ENCODE data around the gene TCHHL1. TPM values are rescaled to one million over a fixed set of nuclear protein-coding genes. Genes with fewer than 3 reads are reported as not detected.

The TCHHL1 gene
- total and polyA plus RNA-seq, 9 of the 15 experiments (the other 6 are each of a cell fraction or from before 2014, with no cell fraction given) = not detected

DNA sequence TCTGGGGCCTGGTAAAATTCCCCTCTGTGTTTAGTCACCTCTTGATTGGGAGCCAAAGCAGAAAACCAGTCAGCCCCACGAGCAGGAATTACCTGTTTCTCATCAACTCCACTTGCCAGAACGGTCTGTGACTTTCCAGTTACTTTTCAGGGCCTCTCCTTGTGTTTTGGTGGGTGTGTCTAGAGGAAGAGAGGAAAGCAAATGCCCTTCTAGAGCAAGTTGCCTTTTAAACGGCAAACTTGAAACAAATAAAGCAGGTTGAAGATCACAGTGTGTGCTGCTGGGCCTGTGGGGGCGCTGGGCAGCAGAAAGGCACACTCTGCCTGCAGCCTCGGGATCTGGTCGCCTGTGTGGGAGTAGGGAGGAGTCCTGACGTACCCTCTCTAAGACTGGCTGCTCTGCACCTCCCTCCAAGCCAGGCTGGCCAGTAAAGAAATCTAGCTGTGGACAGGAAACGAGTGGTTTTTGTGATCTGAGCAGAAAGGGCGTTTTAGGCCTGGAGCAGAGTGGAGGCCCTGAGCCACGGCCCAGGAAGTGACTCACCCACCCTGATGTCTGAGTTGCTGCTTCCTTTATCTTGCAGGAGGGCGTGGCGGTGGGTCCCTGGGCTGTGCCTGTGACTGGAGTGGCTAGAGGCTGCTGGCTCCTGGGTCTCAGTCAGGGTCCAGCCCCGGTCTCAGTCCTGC lies 41.0 kb downstream of the TCHHL1 start (continued):
- TF ChIP-seq, protein P1, sequence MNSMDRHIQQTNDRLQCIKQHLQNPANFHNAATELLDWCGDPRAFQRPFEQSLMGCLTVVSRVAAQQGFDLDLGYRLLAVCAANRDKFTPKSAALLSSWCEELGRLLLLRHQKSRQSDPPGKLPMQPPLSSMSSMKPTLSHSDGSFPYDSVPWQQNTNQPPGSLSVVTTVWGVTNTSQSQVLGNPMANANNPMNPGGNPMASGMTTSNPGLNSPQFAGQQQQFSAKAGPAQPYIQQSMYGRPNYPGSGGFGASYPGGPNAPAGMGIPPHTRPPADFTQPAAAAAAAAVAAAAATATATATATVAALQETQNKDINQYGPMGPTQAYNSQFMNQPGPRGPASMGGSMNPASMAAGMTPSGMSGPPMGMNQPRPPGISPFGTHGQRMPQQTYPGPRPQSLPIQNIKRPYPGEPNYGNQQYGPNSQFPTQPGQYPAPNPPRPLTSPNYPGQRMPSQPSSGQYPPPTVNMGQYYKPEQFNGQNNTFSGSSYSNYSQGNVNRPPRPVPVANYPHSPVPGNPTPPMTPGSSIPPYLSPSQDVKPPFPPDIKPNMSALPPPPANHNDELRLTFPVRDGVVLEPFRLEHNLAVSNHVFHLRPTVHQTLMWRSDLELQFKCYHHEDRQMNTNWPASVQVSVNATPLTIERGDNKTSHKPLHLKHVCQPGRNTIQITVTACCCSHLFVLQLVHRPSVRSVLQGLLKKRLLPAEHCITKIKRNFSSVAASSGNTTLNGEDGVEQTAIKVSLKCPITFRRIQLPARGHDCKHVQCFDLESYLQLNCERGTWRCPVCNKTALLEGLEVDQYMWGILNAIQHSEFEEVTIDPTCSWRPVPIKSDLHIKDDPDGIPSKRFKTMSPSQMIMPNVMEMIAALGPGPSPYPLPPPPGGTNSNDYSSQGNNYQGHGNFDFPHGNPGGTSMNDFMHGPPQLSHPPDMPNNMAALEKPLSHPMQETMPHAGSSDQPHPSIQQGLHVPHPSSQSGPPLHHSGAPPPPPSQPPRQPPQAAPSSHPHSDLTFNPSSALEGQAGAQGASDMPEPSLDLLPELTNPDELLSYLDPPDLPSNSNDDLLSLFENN (IDR thresholded peaks at IDR 0.05; ENCODE audit: low read depth in 2 of 2, low read length in 2 of 2) = peak in 1 of 2 experiments; percentile 18; a peak in 1 of 4 replicates
- TF ChIP-seq, protein P2, sequence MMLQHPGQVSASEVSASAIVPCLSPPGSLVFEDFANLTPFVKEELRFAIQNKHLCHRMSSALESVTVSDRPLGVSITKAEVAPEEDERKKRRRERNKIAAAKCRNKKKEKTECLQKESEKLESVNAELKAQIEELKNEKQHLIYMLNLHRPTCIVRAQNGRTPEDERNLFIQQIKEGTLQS (IDR thresholded peaks at IDR 0.05) = peak; percentile 96
- TF ChIP-seq, protein P2 (CRISPR knock-in tag; conservative IDR thresholded peaks at IDR 0.05) = peak; percentile 88
- TF ChIP-seq ZNF347 (CRISPR knock-in tag; IDR thresholded peaks at IDR 0.05; ENCODE audit: low read depth) = no peak
- TF ChIP-seq, protein P3, sequence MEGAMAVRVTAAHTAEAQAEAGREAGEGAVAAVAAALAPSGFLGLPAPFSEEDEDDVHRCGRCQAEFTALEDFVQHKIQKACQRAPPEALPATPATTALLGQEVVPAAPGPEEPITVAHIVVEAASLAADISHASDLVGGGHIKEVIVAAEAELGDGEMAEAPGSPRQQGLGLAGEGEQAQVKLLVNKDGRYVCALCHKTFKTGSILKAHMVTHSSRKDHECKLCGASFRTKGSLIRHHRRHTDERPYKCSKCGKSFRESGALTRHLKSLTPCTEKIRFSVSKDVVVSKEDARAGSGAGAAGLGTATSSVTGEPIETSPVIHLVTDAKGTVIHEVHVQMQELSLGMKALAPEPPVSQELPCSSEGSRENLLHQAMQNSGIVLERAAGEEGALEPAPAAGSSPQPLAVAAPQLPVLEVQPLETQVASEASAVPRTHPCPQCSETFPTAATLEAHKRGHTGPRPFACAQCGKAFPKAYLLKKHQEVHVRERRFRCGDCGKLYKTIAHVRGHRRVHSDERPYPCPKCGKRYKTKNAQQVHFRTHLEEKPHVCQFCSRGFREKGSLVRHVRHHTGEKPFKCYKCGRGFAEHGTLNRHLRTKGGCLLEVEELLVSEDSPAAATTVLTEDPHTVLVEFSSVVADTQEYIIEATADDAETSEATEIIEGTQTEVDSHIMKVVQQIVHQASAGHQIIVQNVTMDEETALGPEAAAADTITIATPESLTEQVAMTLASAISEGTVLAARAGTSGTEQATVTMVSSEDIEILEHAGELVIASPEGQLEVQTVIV (CRISPR knock-in tag; IDR thresholded peaks at IDR 0.05; ENCODE audit: borderline replicate concordance) = no peak
- no peak for TF ChIP-seq WHSC1 (IDR thresholded peaks at IDR 0.05; ENCODE audit: low read length)
- TF ChIP-seq JUNB (CRISPR knock-in tag; conservative IDR thresholded peaks at IDR 0.05) = peak; percentile 29; the same call in 1 of the 2 replicates
- TF ChIP-seq, protein P4, sequence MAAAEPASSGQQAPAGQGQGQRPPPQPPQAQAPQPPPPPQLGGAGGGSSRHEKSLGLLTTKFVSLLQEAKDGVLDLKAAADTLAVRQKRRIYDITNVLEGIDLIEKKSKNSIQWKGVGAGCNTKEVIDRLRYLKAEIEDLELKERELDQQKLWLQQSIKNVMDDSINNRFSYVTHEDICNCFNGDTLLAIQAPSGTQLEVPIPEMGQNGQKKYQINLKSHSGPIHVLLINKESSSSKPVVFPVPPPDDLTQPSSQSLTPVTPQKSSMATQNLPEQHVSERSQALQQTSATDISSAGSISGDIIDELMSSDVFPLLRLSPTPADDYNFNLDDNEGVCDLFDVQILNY (CRISPR knock-in tag; IDR thresholded peaks at IDR 0.05) = no peak
- peak; percentile 63; the same call in 1 of the 2 replicates for TF ChIP-seq MBD2 (IDR thresholded peaks at IDR 0.05; ENCODE audit: borderline replicate concordance, low read depth)
- TF ChIP-seq TCF7 (IDR thresholded peaks at IDR 0.05; ENCODE audit: borderline replicate concordance) = no peak
- peak; percentile 16; the same call in 1 of the 2 replicates for TF ChIP-seq ZNF316 (IDR thresholded peaks at IDR 0.05)
